Islet precursor cell (in vitro differentiated cells): Measurements from ENCODE around the gene CHRD.
A peak's percentile ranks its signal among the peaks of the same experiment; 100 is the strongest.

Experiments
- DNase-seq: peaks from one replicate; pipeline ENCODE4 v3.0.0-alpha.2; 2018

Gene CHRD

GRCh38 chr3:184384342-184384741 is 4.5 kb downstream of the CHRD start:
- DNase-seq, result no peak

GRCh38 chr3:184384856-184385422 is 5.1 kb downstream of the CHRD start:
- no peak for DNase-seq

- DNase-seq, result no peak
These were observed 6.4 kb downstream of the CHRD start for GRCh38 chr3:184386047-184386806.

GRCh38 chr3:184387174-184387714 is 7.4 kb downstream of the CHRD start:
- DNase-seq, result no peak

GRCh38 chr3:184388164-184388935 is 8.5 kb downstream of the CHRD start:
- no peak for DNase-seq

GRCh38 chr3:184388936-184389230 is 9.0 kb downstream of the CHRD start:
- DNase-seq, result no peak

- DNase-seq, result no peak
These were observed 9.5 kb downstream of the CHRD start for GRCh38 chr3:184389384-184389783.

- DNase-seq, result no peak
These were observed 10.2 kb downstream of the CHRD start for GRCh38 chr3:184389935-184390528.

- no peak for DNase-seq
These were observed 11.4 kb downstream of the CHRD start for GRCh38 chr3:184391266-184391665.

GRCh38 chr3:184395320-184395660 is 15.4 kb downstream of the CHRD start:
- peak; percentile 44 for DNase-seq

- DNase-seq, result no peak
These were observed 19.6 kb downstream of the CHRD start for GRCh38 chr3:184399410-184399809.

- no peak for DNase-seq
These were observed 25.5 kb downstream of the CHRD start for GRCh38 chr3:184405075-184406030.

- no peak for DNase-seq
These were observed 29.6 kb downstream of the CHRD start for GRCh38 chr3:184409331-184409926.

GRCh38 chr3:184409946-184410500 is 30.2 kb downstream of the CHRD start:
- no peak for DNase-seq

GRCh38 chr3:184414418-184415202 is 34.8 kb downstream of the CHRD start:
- no peak for DNase-seq

- DNase-seq, result no peak
These were observed 35.3 kb downstream of the CHRD start for GRCh38 chr3:184415203-184415490.

- peak; percentile 75 for DNase-seq
These were observed 37.9 kb downstream of the CHRD start for GRCh38 chr3:184417619-184418327.

GRCh38 chr3:184419171-184419570 is 39.3 kb downstream of the CHRD start:
- peak; percentile 85 for DNase-seq

GRCh38 chr3:184423561-184423960 is 43.7 kb downstream of the CHRD start:
- DNase-seq, result no peak

GRCh38 chr3:184426691-184427141 is 46.9 kb downstream of the CHRD start:
- no peak for DNase-seq
